CD14-positive monocyte (primary cell): Measurements from ENCODE around the gene EEF1AKMT3. TPM values are rescaled to one million over a fixed set of nuclear protein-coding genes. Genes with fewer than 3 reads are reported as not detected.

Experiments
- DNase-seq, 3 donors: peaks; one replicate each; pipeline ENCODE4 v3.0.0-alpha.2; 2011 to 2022
- H2AFZ ChIP-seq: 2 replicates; pipeline ENCODE4 v1.6.0; 2012; ENCODE audit warnings: mild to moderate bottlenecking, low read depth, low read length, inconsistent platforms; ENCODE audit not compliant: insufficient read depth, poor library complexity, severe bottlenecking
- H3K27ac ChIP-seq, 2 donors: 1 replicate in 1 of 2; 2 replicates in 1 of 2; pipeline ENCODE4 v1.5.1; 2012 to 2013; ENCODE audit warnings: low read length in 2 of 2, control low read depth in 1 of 2, inconsistent platforms in 1 of 2, low read depth in 1 of 2, mild to moderate bottlenecking in 1 of 2
- H3K27me3 ChIP-seq, 2 donors: one replicate each; pipeline versions ENCODE4 v1.6.0 to v1.6.1; 2011 to 2013; ENCODE audit warnings: low read length in 2 of 2; ENCODE audit not compliant: control insufficient read depth in 2 of 2, insufficient read depth in 2 of 2
- H3K36me3 ChIP-seq, 2 donors: replicated peaks in 1 of 2; 1 replicate in 1 of 2; 2 replicates in 1 of 2; pipeline versions ENCODE4 v1.5.1 to v1.6.1; 2012 to 2013; ENCODE audit warnings: low read length in 2 of 2, control low read depth in 1 of 2, inconsistent platforms in 1 of 2, mild to moderate bottlenecking in 1 of 2; ENCODE audit not compliant: insufficient read depth in 2 of 2, control insufficient read depth in 1 of 2
- H3K4me1 ChIP-seq, 2 donors: 1 replicate in 1 of 2; 2 replicates in 1 of 2; pipeline versions ENCODE4 v1.5.1 to v1.6.1; 2012 to 2013; ENCODE audit warnings: low read length in 2 of 2, control low read depth in 1 of 2, inconsistent platforms in 1 of 2, mild to moderate bottlenecking in 1 of 2, moderate library complexity in 1 of 2; ENCODE audit not compliant: insufficient read depth in 2 of 2, control insufficient read depth in 1 of 2
- H3K4me2 ChIP-seq: replicated peaks from 2 replicates; pipeline ENCODE3; 2012; ENCODE audit warnings: low read length, moderate library complexity, mild to moderate bottlenecking; ENCODE audit not compliant: poor library complexity, severe bottlenecking; ENCODE audit errors: extremely low read depth
- H3K4me3 ChIP-seq, 3 experiments: fragments of 200-600 bp in 1 of 3; sonication (generic) in 1 of 3; replicated peaks in 1 of 3; 1 replicate in 2 of 3; 2 replicates in 1 of 3; pipeline ENCODE4 v1.5.1; 2011 to 2013; ENCODE audit warnings: low read length in 3 of 3, mild to moderate bottlenecking in 3 of 3, control low read depth in 2 of 3, low read depth in 2 of 3, inconsistent platforms in 1 of 3, moderate library complexity in 1 of 3
- H3K79me2 ChIP-seq: 2 replicates; pipeline ENCODE4 v1.6.0; 2012; ENCODE audit warnings: mild to moderate bottlenecking, control low read depth, inconsistent platforms, low read length, moderate library complexity; ENCODE audit not compliant: insufficient read depth
- H3K9ac ChIP-seq: 2 replicates; pipeline ENCODE4 v1.6.0; 2017; ENCODE audit warnings: low read length, mild to moderate bottlenecking; ENCODE audit not compliant: insufficient read depth, poor library complexity, severe bottlenecking
- H3K9me3 ChIP-seq, 2 donors: replicated peaks in 1 of 2; 1 replicate in 1 of 2; 2 replicates in 1 of 2; pipeline versions ENCODE4 v1.5.1 to v1.6.1; 2012 to 2013; ENCODE audit warnings: low read length in 2 of 2, control low read depth in 1 of 2; ENCODE audit not compliant: control insufficient read depth in 1 of 2, insufficient read depth in 1 of 2
- H4K20me1 ChIP-seq: 2 replicates; pipeline ENCODE4 v1.6.0; 2012; ENCODE audit warnings: mild to moderate bottlenecking, low read length, control low read depth, moderate library complexity; ENCODE audit not compliant: insufficient read depth
- H3K27ac Mint-ChIP-seq, 7 donors: one replicate each; pipeline ENCODE4 v1.8.0; 2020; ENCODE audit warnings: mild to moderate bottlenecking in 7 of 7, mixed read lengths in 7 of 7, moderate library complexity in 6 of 7, inconsistent platforms in 2 of 7
- H3K27me3 Mint-ChIP-seq, 3 donors: one replicate each; pipeline ENCODE4 v1.8.0; 2021 to 2022; ENCODE audit warnings: low read depth in 3 of 3, mild to moderate bottlenecking in 3 of 3, mixed read lengths in 3 of 3, moderate library complexity in 3 of 3, inconsistent platforms in 1 of 3
- H3K36me3 Mint-ChIP-seq, 2 donors: one replicate each; pipeline ENCODE4 v1.8.0; 2020; ENCODE audit warnings: mixed read lengths in 2 of 2, inconsistent platforms in 1 of 2, mild to moderate bottlenecking in 1 of 2
- H3K4me1 Mint-ChIP-seq: one replicate; pipeline ENCODE4 v1.8.0; 2020; ENCODE audit warnings: mild to moderate bottlenecking, mixed read lengths
- H3K4me3 Mint-ChIP-seq, 2 donors: one replicate each; pipeline ENCODE4 v1.8.0; 2020; ENCODE audit warnings: mild to moderate bottlenecking in 2 of 2, mixed read lengths in 2 of 2, moderate library complexity in 1 of 2
- H3K9me3 Mint-ChIP-seq, 7 donors: one replicate each; pipeline ENCODE4 v1.8.0; 2020 to 2022; ENCODE audit warnings: mixed read lengths in 7 of 7, mild to moderate bottlenecking in 6 of 7, moderate library complexity in 6 of 7, inconsistent platforms in 2 of 7
- WGBS: methylation state at CpG from one replicate; pipeline ENCODE4 v1.1.5; 2013; ENCODE audit warnings: missing lambda C conversion rate; ENCODE audit not compliant: insufficient coverage; 5-methylcytosine and 5-hydroxymethylcytosine counted together
- intact Hi-C, 2 donors: fragments of 100-400 bp; cut with micrococcal nuclease; formaldehyde crosslinking; loops; one replicate each; pipeline versions ENCODE4 v1.15.0 to v1.15.1; 2023
- polyA plus RNA-seq, 3 donors: library from polyadenylated mRNA; depleted of rRNA in 1 of 3; unstranded in 2 of 3; stranded (reverse) in 1 of 3; fragments of 300-500 nt in 2 of 3; fragments of >200 nt in 1 of 3; fragmentation: Illumina TruSeq in 2 of 3; gene quantifications; 1 replicate in 2 of 3; 2 replicates in 1 of 3; pipeline ENCODE4 v1.2.3, GENCODE V29; 2012 to 2021
- TF ChIP-seq, protein P1 (sequence below): fragments of 200-600 bp; IDR thresholded peaks from one replicate; pipeline ENCODE4 v1.8.0; 2022; ENCODE audit warnings: antibody characterized with exemption, mild to moderate bottlenecking

Gene EEF1AKMT3
- polyA plus RNA-seq, 3 donors, result 3.4 to 4.2 (median 3.4) TPM

GRCh38 chr12:57725851-57726150, 46.6 kb upstream of the EEF1AKMT3 start:
- Mint-ChIP-seq H3K36me3 (peaks cover 40 to 57% of the 10 kb centered on the region in 2 donors), H3K27me3 (peaks cover 0 to 2% (median 1%) of the 10 kb centered on the region in 3 donors), H3K4me3 (no peak overlapping the region), H3K4me1 (peaks cover 3% of the 10 kb centered on the region), H3K9me3 (peaks cover 0 to 15% (median 12%) of the 10 kb centered on the region in 7 donors), H3K27ac (no peak overlapping the region)
- DNase-seq, result no peak
- Histone ChIP-seq H3K9me3 (peaks cover 0 to 14% of the 10 kb centered on the region in 2 donors), H3K4me3 (no peak overlapping the region), H3K36me3 (peaks cover 45 to 55% of the 10 kb centered on the region in 2 donors), H3K79me2 (no peaks in the 10 kb centered on the region), H3K4me1 (no peaks in the 10 kb centered on the region), H3K9ac (no peak overlapping the region), H4K20me1 (peaks cover 6% of the 10 kb centered on the region), H2AFZ (no peak overlapping the region), H3K27me3 (no peaks in the 10 kb centered on the region), H3K27ac (no peak overlapping the region), H3K4me2 (no peak overlapping the region)
- TF ChIP-seq, protein P1, sequence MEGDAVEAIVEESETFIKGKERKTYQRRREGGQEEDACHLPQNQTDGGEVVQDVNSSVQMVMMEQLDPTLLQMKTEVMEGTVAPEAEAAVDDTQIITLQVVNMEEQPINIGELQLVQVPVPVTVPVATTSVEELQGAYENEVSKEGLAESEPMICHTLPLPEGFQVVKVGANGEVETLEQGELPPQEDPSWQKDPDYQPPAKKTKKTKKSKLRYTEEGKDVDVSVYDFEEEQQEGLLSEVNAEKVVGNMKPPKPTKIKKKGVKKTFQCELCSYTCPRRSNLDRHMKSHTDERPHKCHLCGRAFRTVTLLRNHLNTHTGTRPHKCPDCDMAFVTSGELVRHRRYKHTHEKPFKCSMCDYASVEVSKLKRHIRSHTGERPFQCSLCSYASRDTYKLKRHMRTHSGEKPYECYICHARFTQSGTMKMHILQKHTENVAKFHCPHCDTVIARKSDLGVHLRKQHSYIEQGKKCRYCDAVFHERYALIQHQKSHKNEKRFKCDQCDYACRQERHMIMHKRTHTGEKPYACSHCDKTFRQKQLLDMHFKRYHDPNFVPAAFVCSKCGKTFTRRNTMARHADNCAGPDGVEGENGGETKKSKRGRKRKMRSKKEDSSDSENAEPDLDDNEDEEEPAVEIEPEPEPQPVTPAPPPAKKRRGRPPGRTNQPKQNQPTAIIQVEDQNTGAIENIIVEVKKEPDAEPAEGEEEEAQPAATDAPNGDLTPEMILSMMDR, result no peak
- no CpG with 5 or more reads among the region's 10 CpGs for WGBS
- intact Hi-C loops, result no loop called here

DNA sequence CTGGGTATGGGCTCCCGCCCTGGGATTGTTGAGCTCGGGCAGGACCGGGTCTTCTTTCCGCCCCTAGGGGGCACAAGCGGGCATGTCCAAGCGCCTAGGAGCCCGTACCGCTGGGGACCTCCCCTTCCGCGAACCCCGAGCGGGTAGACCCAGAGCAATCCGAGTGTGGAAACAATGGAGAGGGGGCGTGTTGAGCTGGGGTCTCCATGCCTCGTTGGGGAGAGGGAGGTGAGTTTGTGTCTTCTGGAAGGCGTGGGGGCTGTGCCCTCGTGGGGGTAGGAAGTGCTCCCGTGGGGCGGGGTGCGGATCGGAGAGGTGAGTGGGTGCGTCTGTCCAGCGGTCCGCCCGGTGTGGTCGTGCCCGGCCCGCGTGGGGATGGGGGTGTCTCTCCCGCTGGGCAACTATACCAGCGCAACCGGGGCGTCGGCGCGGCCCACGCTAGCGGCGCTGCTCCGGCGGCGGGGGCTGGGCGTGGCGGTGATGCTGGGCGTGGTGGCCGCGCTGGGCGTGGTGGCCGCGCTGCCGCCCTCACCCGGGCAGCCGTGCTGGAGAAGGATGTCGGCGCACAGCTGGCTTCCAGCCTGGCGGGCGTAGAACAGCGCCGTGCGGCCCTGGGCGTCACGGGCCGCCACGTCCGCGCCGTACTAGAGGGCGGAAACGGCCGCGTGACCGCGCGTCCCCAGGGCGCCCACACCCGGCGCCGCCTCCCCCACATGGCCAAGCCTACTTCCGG, 46.1 kb upstream of the EEF1AKMT3 start:
- Mint-ChIP-seq H3K4me1 (peaks cover 3% of the 10 kb centered on the region), H3K27ac (peak overlapping the region in 1 of 7 donors; percentile 60), H3K27me3 (peaks cover 0 to 2% (median 1%) of the 10 kb centered on the region in 3 donors), H3K36me3 (peaks cover 40 to 57% of the 10 kb centered on the region in 2 donors), H3K4me3 (peak overlapping the region; percentile 74 to 84), H3K9me3 (peaks cover 0 to 15% (median 12%) of the 10 kb centered on the region in 7 donors)
- WGBS, result 91% methylated on average over 64 of the region's 79 CpGs
- intact Hi-C loops, result no loop called here
- Histone ChIP-seq H3K27ac (no peak overlapping the region), H3K9me3 (peaks cover 0 to 14% of the 10 kb centered on the region in 2 donors), H3K9ac (no peak overlapping the region), H3K4me1 (no peaks in the 10 kb centered on the region), H3K27me3 (no peaks in the 10 kb centered on the region), H3K79me2 (no peaks in the 10 kb centered on the region), H2AFZ (no peak overlapping the region), H3K4me3 (no peak overlapping the region), H4K20me1 (peaks cover 3% of the 10 kb centered on the region), H3K36me3 (peaks cover 45 to 55% of the 10 kb centered on the region in 2 donors), H3K4me2 (no peak overlapping the region)
- TF ChIP-seq, protein P1, result peak; percentile 17
- no peak for DNase-seq
